Measurements from ENCODE around the gene OXT.
"Not testable (repeated sequence)": the region's sequence is repeated elsewhere in the genome, so short reads cannot be mapped to it uniquely, and the experiment has no call there.

Gene OXT

GRCh38 chr20:3067139-3068014, 4.0 kb upstream of the OXT start:
- H3K27me3 ChIP-seq (ENCODE audit: control insufficient read depth, insufficient read depth, low read length): peaks cover 14% of the 10 kb centered on the region
- no peak overlapping the region for H3K9ac ChIP-seq (ENCODE audit: low read depth, low read length)
- no peaks in the 10 kb centered on the region for H3K4me1 ChIP-seq (ENCODE audit: control insufficient read depth, insufficient read depth, low read length)
- no peaks in the 10 kb centered on the region for H3K9me3 ChIP-seq (ENCODE audit: control insufficient read depth, insufficient read depth, low read length)
- no peaks in the 10 kb centered on the region for H3K36me3 ChIP-seq (ENCODE audit: control insufficient read depth, insufficient read depth, low read length)
- H3K4me3 ChIP-seq (ENCODE audit: low read depth, low read length): no peak overlapping the region

- no peaks in the 10 kb centered on the region for H3K36me3 ChIP-seq (ENCODE audit: control insufficient read depth, insufficient read depth, low read length)
- no peak overlapping the region for H3K4me3 ChIP-seq (ENCODE audit: low read depth, low read length)
- H3K4me1 ChIP-seq (ENCODE audit: control insufficient read depth, insufficient read depth, low read length): no peaks in the 10 kb centered on the region
Observed at GRCh38 chr20:3068075-3068474, 3.3 kb upstream of the OXT start.

GRCh38 chr20:3068986-3069900, 2.2 kb upstream of the OXT start:
- Histone ChIP-seq H3K4me3 (ENCODE audit: low read depth, low read length) (no peak overlapping the region), H3K9me3 (ENCODE audit: control insufficient read depth, insufficient read depth, low read length) (no peaks in the 10 kb centered on the region), H3K9ac (ENCODE audit: low read depth, low read length) (no peak overlapping the region), H3K36me3 (ENCODE audit: control insufficient read depth, insufficient read depth, low read length) (no peaks in the 10 kb centered on the region), H3K27me3 (ENCODE audit: control insufficient read depth, insufficient read depth, low read length) (peaks cover 23% of the 10 kb centered on the region), H3K4me1 (ENCODE audit: control insufficient read depth, insufficient read depth, low read length) (no peaks in the 10 kb centered on the region)

More at GRCh38 chr20:3068075-3068474, 3.3 kb upstream of the OXT start:
- Histone ChIP-seq H3K9ac (ENCODE audit: low read depth, low read length) (no peak overlapping the region), H3K9me3 (ENCODE audit: control insufficient read depth, insufficient read depth, low read length) (no peaks in the 10 kb centered on the region), H3K27me3 (ENCODE audit: control insufficient read depth, insufficient read depth, low read length) (peaks cover 21% of the 10 kb centered on the region)

DNA sequence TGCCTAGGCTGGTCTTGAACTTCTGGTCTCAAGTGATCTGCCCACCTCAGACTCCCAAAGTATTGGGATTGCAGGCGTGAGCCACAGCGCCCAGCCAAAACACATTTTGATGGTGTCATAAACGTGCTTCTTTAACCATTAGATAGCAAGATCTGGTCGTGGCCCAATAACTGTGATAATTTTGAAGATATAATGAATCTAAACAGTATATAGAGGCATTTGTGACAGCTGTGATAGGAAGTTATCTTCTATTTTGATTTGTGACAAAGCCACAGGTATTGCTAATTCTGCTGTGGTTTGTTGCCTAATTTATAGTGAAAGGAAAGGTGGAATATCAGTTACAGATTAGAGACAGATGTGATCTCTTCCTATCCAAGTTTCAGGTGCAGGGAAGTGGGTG, 695 bp upstream of the OXT start:
- Histone ChIP-seq H3K36me3 (ENCODE audit: control insufficient read depth, insufficient read depth, low read length) (no peaks in the 10 kb centered on the region), H3K9ac (ENCODE audit: low read depth, low read length) (no peak overlapping the region), H3K4me1 (ENCODE audit: control insufficient read depth, insufficient read depth, low read length) (no peaks in the 10 kb centered on the region), H3K4me3 (ENCODE audit: low read depth, low read length) (no peak overlapping the region), H3K9me3 (ENCODE audit: control insufficient read depth, insufficient read depth, low read length) (no peaks in the 10 kb centered on the region), H3K27me3 (ENCODE audit: control insufficient read depth, insufficient read depth, low read length) (peaks cover 23% of the 10 kb centered on the region)

DNA sequence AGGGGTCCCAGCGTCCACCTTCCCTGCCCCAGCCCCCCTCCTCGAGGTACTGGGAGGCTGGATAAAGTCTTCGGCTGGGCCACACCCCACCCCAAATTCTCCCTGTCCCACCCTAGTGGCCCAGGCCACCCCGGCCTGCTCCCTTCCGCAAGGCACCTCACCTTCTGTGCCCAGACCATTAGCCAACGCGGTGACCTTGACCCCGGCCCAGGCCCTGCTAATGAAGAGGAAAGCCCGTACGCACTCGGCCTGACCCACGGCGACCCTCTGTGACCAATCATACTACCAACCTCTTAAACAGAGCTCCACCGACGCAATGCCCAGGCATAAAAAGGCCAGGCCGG, 182 bp upstream of the OXT start:
- Histone ChIP-seq H3K9me3 (ENCODE audit: control insufficient read depth, insufficient read depth, low read length) (no peaks in the 10 kb centered on the region), H3K4me1 (ENCODE audit: control insufficient read depth, insufficient read depth, low read length) (no peaks in the 10 kb centered on the region), H3K36me3 (ENCODE audit: control insufficient read depth, insufficient read depth, low read length) (no peaks in the 10 kb centered on the region), H3K9ac (ENCODE audit: low read depth, low read length) (no peak overlapping the region), H3K4me3 (ENCODE audit: low read depth, low read length) (peak overlapping the region; percentile 41), H3K27me3 (ENCODE audit: control insufficient read depth, insufficient read depth, low read length) (peaks cover 23% of the 10 kb centered on the region)

- Histone ChIP-seq H3K9me3 (ENCODE audit: control insufficient read depth, insufficient read depth, low read length) (no peaks in the 10 kb centered on the region), H3K36me3 (ENCODE audit: control insufficient read depth, insufficient read depth, low read length) (no peaks in the 10 kb centered on the region), H3K4me1 (ENCODE audit: control insufficient read depth, insufficient read depth, low read length) (no peaks in the 10 kb centered on the region), H3K27me3 (ENCODE audit: control insufficient read depth, insufficient read depth, low read length) (peaks cover 23% of the 10 kb centered on the region), H3K9ac (ENCODE audit: low read depth, low read length) (no peak overlapping the region), H3K4me3 (ENCODE audit: low read depth, low read length) (peak overlapping the region; percentile 41)
Observed at GRCh38 chr20:3072530-3073250, 1.3 kb downstream of the OXT start.

GRCh38 chr20:3073251-3073643, 1.8 kb downstream of the OXT start:
- not testable (repeated sequence) for H3K9me3 ChIP-seq (ENCODE audit: control insufficient read depth, insufficient read depth, low read length); H3K9ac ChIP-seq (ENCODE audit: low read depth, low read length); H3K4me3 ChIP-seq (ENCODE audit: low read depth, low read length); H3K36me3 ChIP-seq (ENCODE audit: control insufficient read depth, insufficient read depth, low read length); H3K4me1 ChIP-seq (ENCODE audit: control insufficient read depth, insufficient read depth, low read length)
- peaks cover 23% of the 10 kb centered on the region for H3K27me3 ChIP-seq (ENCODE audit: control insufficient read depth, insufficient read depth, low read length)

DNA sequence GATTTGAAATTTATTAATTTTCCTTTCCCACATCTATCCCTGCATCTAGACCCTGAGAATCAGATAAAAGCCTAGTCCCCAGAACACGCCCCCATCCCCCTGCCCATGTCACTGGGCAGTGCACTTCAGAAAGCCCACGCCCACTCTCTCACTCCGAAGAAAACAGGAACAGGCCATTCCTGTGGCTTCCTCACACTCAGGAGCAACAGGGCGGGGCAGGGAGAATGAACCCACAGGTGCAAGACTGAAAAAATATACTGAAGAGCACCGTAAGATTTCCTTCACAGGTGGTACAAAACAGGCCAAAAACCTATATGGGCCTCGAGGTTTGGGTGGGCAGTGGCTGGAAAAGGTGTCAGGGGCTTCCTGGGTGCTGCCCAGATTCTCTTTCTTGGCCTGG, 3.4 kb downstream of the OXT start:
- H3K9me3 ChIP-seq (ENCODE audit: control insufficient read depth, insufficient read depth, low read length): no peaks in the 10 kb centered on the region
- H3K4me3 ChIP-seq (ENCODE audit: low read depth, low read length): no peak overlapping the region
- no peak overlapping the region for H3K9ac ChIP-seq (ENCODE audit: low read depth, low read length)
- H3K27me3 ChIP-seq (ENCODE audit: control insufficient read depth, insufficient read depth, low read length): peaks cover 30% of the 10 kb centered on the region
- H3K36me3 ChIP-seq (ENCODE audit: control insufficient read depth, insufficient read depth, low read length): no peaks in the 10 kb centered on the region
- H3K4me1 ChIP-seq (ENCODE audit: control insufficient read depth, insufficient read depth, low read length): no peaks in the 10 kb centered on the region

GRCh38 chr20:3075315-3075714, 3.9 kb downstream of the OXT start:
- peaks cover 32% of the 10 kb centered on the region for H3K27me3 ChIP-seq (ENCODE audit: control insufficient read depth, insufficient read depth, low read length)
- not testable (repeated sequence) for H3K4me3 ChIP-seq (ENCODE audit: low read depth, low read length); H3K9me3 ChIP-seq (ENCODE audit: control insufficient read depth, insufficient read depth, low read length); H3K4me1 ChIP-seq (ENCODE audit: control insufficient read depth, insufficient read depth, low read length); H3K9ac ChIP-seq (ENCODE audit: low read depth, low read length); H3K36me3 ChIP-seq (ENCODE audit: control insufficient read depth, insufficient read depth, low read length)

DNA sequence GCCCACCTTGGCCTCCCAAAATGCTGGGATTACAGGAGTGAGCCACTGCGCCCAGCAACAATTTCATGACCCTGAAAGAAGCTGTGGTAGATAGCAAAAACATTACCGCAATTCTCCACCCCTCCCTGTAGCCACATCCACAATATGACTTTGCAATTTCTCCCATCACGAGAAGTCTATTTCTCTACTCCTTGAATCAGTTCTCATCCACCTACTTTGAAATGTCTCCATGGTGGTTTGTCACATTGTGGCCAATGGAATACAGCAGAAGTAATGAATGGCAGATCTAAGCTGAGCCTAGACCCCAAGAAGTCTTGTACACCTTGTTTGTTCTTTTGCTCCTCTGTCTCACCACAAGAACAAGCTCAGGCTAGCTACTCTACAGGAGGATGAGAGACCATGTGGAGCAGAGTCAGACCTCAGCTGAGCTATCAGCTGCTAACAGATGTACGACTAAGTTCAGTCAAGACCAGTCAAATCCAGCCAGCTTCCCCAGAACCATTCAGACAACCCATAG, 6.3 kb downstream of the OXT start:
- Histone ChIP-seq H3K4me3 (ENCODE audit: low read depth, low read length) (no peak overlapping the region), H3K4me1 (ENCODE audit: control insufficient read depth, insufficient read depth, low read length) (no peaks in the 10 kb centered on the region), H3K36me3 (ENCODE audit: control insufficient read depth, insufficient read depth, low read length) (no peaks in the 10 kb centered on the region), H3K27me3 (ENCODE audit: control insufficient read depth, insufficient read depth, low read length) (peaks cover 38% of the 10 kb centered on the region), H3K9ac (ENCODE audit: low read depth, low read length) (no peak overlapping the region), H3K9me3 (ENCODE audit: control insufficient read depth, insufficient read depth, low read length) (no peaks in the 10 kb centered on the region)

DNA sequence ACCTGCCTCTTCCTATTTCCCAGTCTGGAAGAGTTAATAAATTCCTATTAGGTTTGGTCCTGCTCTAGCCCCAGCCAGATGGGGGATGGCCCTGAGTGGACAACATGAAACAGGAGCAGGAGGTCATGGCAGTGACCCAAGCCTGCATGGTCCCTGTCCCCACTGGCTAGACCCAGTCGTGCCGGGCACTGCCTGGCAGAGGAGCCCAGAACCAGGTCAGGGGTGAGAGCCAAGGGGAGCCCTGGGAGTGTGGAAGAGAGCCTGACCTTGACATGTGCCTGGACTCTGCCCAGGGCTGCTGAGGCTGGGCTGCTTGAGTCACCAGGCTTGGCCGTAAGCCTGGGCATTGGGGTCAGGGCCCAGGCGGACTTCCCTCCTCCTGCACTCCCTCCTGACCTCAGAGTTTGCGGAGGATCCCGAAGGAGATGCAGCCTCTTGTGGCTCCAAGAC, 9.5 kb downstream of the OXT start:
- H3K27me3 ChIP-seq (ENCODE audit: control insufficient read depth, insufficient read depth, low read length): peaks cover 47% of the 10 kb centered on the region

More for the DNA sequence above, 9.5 kb downstream of the OXT start:
- H3K9ac ChIP-seq (ENCODE audit: low read depth, low read length): no peak overlapping the region
- peaks cover 2% of the 10 kb centered on the region for H3K4me1 ChIP-seq (ENCODE audit: control insufficient read depth, insufficient read depth, low read length)
- H3K36me3 ChIP-seq (ENCODE audit: control insufficient read depth, insufficient read depth, low read length): no peaks in the 10 kb centered on the region
- no peaks in the 10 kb centered on the region for H3K9me3 ChIP-seq (ENCODE audit: control insufficient read depth, insufficient read depth, low read length)
- H3K4me3 ChIP-seq (ENCODE audit: low read depth, low read length): no peak overlapping the region

All from iPS-15b (cell line).